NK-92 (cell line): ENCODE data around the gene TRIM71.
"Not testable (repeated sequence)": the region's sequence is repeated elsewhere in the genome, so short reads cannot be mapped to it uniquely, and the experiment has no call there.

ENCODE experiments used
- DNase-seq: peaks from one replicate; lab custom pipeline; 2025; ENCODE audit not compliant: unreplicated experiment; lab: John Stamatoyannopoulos, UW

Gene TRIM71

GRCh38 chr3:32842531-32842931 is 24.7 kb downstream of the TRIM71 start:
- DNase-seq, result no peak

GRCh38 chr3:32842987-32843386 is 25.2 kb downstream of the TRIM71 start:
- DNase-seq, result no peak

DNA sequence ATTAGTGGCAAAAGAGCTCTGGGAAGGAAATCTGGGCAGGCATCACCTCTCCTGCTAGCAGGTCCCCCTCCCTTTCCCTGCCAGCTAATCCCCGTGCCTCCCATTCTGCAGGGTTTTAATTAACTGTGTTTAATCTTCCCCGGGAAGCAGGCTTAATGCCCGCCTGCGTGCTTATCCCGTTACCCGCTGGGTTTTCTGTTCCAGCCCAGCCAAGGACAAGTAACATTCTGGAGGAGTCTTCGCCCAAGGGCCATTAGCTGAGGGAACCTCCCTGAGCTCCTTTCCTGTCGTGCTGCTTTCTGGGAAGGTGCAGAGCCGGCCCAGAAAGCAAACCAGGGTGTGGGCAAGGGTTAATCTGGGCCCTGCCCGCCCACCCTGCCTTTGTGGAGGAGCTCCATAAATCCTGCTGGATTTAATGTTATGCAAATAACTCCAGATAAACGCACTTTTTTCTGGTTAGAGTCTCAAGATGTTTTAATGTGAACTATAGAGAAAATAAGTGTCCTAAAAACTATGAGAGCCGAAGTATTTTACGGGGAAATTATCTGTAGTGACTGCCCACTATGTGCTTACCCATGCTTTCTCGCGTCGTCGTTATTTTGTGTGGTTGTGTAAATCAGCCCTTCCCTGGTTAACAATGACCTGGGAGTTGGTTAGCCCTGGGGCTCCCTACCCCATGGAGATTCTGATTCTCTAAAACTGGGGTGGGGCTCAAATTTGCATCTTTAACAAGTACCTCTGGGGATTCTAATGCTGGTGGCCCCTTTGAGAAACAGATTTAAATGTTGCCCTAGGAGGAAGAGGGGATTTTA is 25.9 kb downstream of the TRIM71 start:
- no peak for DNase-seq

- no peak for DNase-seq
Observed at GRCh38 chr3:32844322-32844654, 26.5 kb downstream of the TRIM71 start.

GRCh38 chr3:32844914-32845313 is 27.1 kb downstream of the TRIM71 start:
- DNase-seq, result no peak

DNA sequence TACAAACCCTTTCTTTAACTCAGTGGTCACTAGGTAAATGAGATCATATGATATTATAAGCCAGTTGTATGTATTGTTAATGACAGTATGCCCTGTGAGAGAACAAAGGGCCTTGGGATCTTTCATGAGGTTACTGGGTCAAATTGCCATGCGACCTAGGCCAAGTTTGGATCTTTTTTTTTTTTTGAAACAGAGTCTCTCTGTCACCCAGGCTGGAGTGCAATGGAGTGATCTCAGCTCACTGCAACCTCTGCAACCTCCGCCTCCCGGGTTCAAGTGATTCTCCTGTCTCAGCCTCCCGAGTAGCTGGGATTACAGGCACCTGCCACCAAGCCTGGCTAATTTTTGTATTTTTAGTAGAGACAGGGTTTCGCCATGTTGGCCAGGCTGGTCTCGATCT is 27.7 kb downstream of the TRIM71 start:
- DNase-seq, result not testable (repeated sequence)

DNA sequence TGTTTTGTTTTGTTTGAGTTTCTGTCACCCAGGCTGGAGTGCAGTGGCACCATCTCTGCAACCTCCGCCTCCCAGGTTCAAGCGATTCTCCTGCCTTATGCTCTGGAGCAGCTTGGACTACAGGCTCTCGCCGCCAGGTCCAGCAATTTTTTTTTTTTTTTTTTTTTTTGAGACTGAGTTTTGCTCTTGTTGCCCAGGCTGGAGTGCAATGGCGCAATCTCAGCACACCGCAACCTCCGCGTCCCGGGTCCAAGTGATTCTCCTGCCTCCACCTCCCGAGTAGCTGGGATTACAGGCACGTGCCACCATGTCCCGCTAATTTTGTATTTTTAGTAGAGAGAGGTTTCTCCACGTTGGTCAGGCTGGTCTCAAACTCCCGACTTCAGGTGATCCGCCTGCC is 29.2 kb downstream of the TRIM71 start:
- not testable (repeated sequence) for DNase-seq

DNA sequence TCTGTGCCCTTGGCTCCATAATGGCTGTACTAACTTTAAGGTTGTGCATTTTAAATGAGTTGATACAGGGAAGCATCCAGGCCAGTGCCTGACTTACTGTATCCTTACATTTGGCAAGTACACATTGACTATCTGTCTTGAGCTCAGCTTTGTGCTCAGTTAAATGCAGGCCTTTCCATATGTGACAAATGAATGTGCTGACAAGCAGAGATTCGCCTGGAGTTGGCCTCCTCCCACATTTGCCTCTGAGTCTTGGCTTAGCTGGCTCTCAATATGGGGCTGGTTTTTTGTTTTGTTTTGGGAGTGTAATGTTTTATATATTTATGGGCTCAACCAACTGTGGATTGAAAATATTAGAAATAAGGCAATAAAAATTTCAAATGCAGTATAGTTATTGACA is 29.7 kb downstream of the TRIM71 start:
- no peak for DNase-seq

DNA sequence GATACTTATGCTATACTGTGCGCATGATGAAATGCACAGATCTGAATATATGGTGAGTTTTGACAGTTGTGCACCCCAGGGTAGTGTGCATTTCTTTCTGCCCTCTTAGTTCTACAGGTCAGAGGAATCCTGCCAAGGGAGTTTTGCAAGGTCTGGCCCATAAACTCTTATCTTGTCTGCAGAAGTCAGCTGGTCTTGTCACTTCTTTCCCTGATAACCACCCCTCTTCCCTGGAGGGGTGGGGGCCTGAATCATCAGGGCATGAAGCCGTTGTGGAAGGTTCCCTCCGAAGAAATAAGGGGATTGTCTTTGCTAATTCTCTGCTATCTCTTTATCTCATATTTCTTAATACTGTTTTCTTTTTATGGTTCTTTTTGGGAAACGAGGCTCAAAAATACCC is 30.4 kb downstream of the TRIM71 start:
- no peak for DNase-seq

- DNase-seq, result no peak
Observed at GRCh38 chr3:32849046-32849445, 31.2 kb downstream of the TRIM71 start.

DNA sequence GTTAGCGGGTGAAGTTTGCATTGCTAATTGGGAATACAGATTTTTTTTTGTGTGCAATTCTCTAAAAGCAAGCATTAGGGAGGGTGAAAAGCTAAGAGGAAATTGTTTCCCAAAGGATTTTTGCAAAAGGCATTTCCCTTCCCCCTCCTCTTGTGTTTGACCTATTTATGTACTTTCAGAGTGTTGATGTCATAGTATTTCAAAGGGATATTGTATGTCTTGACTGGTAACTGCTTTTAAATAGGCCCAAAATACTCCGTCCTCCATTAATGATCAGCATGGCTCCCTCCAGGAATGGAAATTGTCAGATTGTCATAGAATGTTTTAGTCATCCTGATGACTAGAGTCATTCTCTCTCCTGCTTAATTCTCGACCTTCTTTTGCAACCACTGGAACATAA is 32.4 kb downstream of the TRIM71 start:
- no peak for DNase-seq

- DNase-seq, result no peak
Observed at GRCh38 chr3:32850636-32851035, 32.8 kb downstream of the TRIM71 start.

- no peak for DNase-seq
Observed at GRCh38 chr3:32852146-32852545, 34.3 kb downstream of the TRIM71 start.

DNA sequence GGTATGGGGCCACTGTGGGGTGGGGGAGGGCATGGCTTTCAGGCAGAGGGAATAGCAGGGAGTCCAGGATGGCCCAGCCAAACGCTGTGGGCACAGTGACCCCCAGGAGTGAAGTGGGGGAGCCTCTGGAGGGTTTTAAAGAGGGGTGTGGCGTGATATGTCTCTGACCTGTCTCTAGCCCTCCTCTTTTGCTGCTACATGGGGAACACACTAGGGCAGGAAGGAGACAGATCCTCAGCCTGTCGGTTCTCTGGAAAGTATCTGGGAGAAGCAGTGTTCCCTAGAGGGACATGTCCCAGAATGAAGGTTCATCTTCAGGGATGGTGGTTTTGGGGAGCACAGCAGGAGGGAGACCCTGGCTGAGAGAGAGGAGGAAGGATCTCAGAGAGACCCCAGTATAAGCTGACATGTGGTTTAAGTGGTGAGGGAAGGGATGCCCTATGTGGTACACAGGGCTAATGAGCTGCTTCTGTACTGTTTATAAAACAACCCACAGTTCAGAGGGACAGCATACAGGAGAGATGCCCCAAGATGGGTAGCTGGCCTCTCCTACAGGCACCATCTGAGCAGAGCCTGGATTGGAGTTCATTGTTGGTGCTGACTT is 37.7 kb downstream of the TRIM71 start:
- DNase-seq, result no peak

- DNase-seq, result no peak
Observed at GRCh38 chr3:32856355-32856889, 38.6 kb downstream of the TRIM71 start.

- DNase-seq, result no peak
Observed at GRCh38 chr3:32856901-32857507, 39.2 kb downstream of the TRIM71 start.

DNA sequence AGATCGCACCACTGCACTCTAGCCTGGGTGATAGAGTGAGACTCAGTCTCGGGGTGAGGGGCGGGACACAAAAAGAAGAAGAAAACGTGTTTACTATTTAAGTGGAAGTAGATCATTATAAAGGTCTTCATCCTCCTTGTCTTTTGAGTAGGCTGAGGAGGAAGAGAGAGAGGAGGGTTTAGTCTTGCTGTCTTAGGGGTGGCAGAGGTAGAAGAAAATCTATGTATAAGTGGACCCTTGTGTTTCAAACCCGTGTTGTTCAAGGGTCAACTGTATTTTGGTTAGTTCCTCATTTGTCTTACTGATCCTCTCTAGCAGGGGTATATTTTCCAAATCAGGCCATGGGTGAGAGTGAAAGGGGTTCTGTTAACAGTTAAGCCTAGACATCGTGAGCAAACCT is 40.1 kb downstream of the TRIM71 start:
- no peak for DNase-seq

GRCh38 chr3:32859604-32860237 is 41.9 kb downstream of the TRIM71 start:
- no peak for DNase-seq

- DNase-seq, result no peak
Observed at GRCh38 chr3:32860499-32860898, 42.7 kb downstream of the TRIM71 start.

DNA sequence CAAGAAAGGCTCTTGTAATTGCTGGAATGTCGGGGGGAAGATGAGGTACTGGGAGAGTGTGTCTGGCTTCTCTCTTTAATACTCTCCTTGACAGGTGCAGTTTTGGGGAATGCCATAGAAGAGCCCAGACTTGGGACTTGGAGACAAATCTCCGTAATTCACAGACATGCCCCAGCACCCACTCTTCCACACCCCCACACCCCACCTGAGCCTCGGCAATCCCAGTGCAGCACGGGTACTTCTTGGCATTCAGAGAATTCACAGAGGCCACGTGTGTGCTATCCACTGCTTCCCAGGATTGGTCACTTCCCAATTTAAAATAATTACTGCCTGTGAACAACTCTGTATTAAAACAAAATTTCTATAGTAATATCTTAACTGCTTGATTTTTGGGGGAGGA is 43.9 kb downstream of the TRIM71 start:
- no peak for DNase-seq

DNA sequence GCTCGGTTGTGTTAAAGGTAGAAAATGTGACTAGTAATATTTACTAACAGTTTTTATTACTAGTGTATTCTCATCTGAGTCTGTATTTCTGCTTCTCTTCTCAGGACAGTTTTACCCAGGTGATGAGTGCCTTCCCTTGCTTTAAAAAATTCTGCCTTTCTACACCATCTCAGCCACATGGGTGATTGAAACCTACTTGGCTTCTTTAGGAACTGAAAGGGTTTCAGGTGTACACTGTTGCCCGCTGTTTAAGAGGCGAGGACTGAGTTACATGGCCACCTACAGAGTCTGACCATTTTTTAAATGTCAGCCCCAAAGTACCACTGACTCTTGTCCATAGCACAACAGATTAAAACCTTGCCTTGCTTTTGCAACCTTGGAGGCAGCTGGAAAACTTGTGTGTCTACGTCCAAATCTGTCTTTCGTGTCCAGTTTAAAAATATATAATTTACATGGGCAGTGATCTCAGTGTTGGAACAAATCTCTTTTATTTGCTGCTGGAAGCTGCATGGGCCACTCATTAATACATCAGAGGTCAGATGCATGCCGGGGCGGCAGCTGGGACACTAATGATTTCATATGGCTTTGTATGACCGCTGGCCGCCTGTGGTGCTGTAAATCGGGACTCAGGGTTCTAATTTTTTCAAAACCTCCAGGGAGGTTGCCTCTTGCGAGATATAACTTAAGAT is 44.6 kb downstream of the TRIM71 start:
- DNase-seq, result no peak
